Liver (tissue), 9 donors: ENCODE measurements around the gene C1orf21. TPM values are rescaled to one million over a fixed set of nuclear protein-coding genes. Genes with fewer than 3 reads are reported as not detected.

Experiments used
- DNase-seq: peaks from one replicate; pipeline ENCODE4 v3.0.0-alpha.2; 2017; ENCODE audit warnings: low spot score
- H3K27ac ChIP-seq, 2 donors: one replicate each; pipeline ENCODE4 v1.7.0; 2013; ENCODE audit warnings: inconsistent platforms in 2 of 2, low read length in 2 of 2, control low read depth in 1 of 2, low read depth in 1 of 2, mild to moderate bottlenecking in 1 of 2
- H3K27me3 ChIP-seq, 4 donors: one replicate each; pipeline versions ENCODE4 v1.6.1 to v1.7.0; 2013; ENCODE audit warnings: low read length in 3 of 4, inconsistent platforms in 1 of 4, mild to moderate bottlenecking in 1 of 4, moderate library complexity in 1 of 4; ENCODE audit not compliant: control insufficient read depth in 4 of 4, insufficient read depth in 4 of 4
- H3K36me3 ChIP-seq, 4 donors: one replicate each; pipeline versions ENCODE4 v1.6.1 to v1.7.0; 2013; ENCODE audit warnings: low read length in 3 of 4, mild to moderate bottlenecking in 3 of 4, low read depth in 1 of 4, moderate library complexity in 1 of 4; ENCODE audit not compliant: control insufficient read depth in 4 of 4, insufficient read depth in 3 of 4
- H3K4me1 ChIP-seq, 4 donors: one replicate each; pipeline versions ENCODE4 v1.6.1 to v1.7.0; 2013; ENCODE audit warnings: low read length in 3 of 4, mild to moderate bottlenecking in 3 of 4, moderate library complexity in 1 of 4; ENCODE audit not compliant: control insufficient read depth in 4 of 4, insufficient read depth in 4 of 4
- H3K4me3 ChIP-seq, 3 donors: one replicate each; pipeline versions ENCODE4 v1.6.1 to v1.7.0; 2013; ENCODE audit warnings: low read length in 3 of 3, control low read depth in 1 of 3, low read depth in 1 of 3, mild to moderate bottlenecking in 1 of 3
- H3K9ac ChIP-seq, 2 donors: one replicate each; pipeline ENCODE4 v1.7.0; 2013; ENCODE audit warnings: low read length in 2 of 2, mild to moderate bottlenecking in 2 of 2, moderate library complexity in 2 of 2, control low read depth in 1 of 2, low read depth in 1 of 2
- H3K9me3 ChIP-seq, 4 donors: one replicate each; pipeline versions ENCODE4 v1.6.1 to v1.7.0; 2013; ENCODE audit warnings: low read length in 3 of 4; ENCODE audit not compliant: control insufficient read depth in 4 of 4
- CTCF ChIP-seq: fragments of 150-350 bp; IDR thresholded peaks from 2 replicates; pipeline ENCODE4 v1.5.1; 2017; ENCODE audit warnings: improper control_type of control experiment, low read depth, low read length; ENCODE audit not compliant: missing input control
- EGR1 ChIP-seq, 2 donors: IDR thresholded peaks; 2 replicates each; pipeline ENCODE4 v1.6.1; 2016 to 2018; ENCODE audit warnings: antibody characterized with exemption in 2 of 2, low read depth in 2 of 2
- FOXA2 ChIP-seq: IDR thresholded peaks from 2 replicates; pipeline ENCODE4 v1.6.1; 2016; ENCODE audit warnings: antibody characterized with exemption
- GABPA ChIP-seq, 2 donors: IDR thresholded peaks in 1 of 2; conservative IDR thresholded peaks in 1 of 2; 2 replicates each; pipeline ENCODE4 v1.6.1; 2016; ENCODE audit warnings: antibody characterized with exemption in 2 of 2, mild to moderate bottlenecking in 1 of 2, moderate library complexity in 1 of 2
- HNF4A ChIP-seq, 2 donors: conservative IDR thresholded peaks; 2 replicates each; pipeline ENCODE4 v1.6.1; 2016; ENCODE audit warnings: antibody characterized with exemption in 2 of 2, mild to moderate bottlenecking in 2 of 2
- HNF4G ChIP-seq: IDR thresholded peaks from 2 replicates; pipeline ENCODE4 v1.6.1; 2016; ENCODE audit warnings: antibody characterized with exemption
- NR2F2 ChIP-seq: IDR thresholded peaks from 2 replicates; pipeline ENCODE4 v1.6.1; 2016; ENCODE audit warnings: antibody characterized with exemption
- RAD21 ChIP-seq, 2 donors: IDR thresholded peaks; 2 replicates each; pipeline ENCODE4 v1.6.1; 2016; ENCODE audit warnings: antibody characterized with exemption in 2 of 2, mild to moderate bottlenecking in 2 of 2
- RXRA ChIP-seq, 2 donors: IDR thresholded peaks; 2 replicates each; pipeline ENCODE4 v1.6.1; 2017 to 2018; ENCODE audit warnings: antibody characterized with exemption in 2 of 2, mild to moderate bottlenecking in 1 of 2
- SP1 ChIP-seq: IDR thresholded peaks from 2 replicates; pipeline ENCODE4 v1.6.1; 2018; ENCODE audit warnings: antibody characterized with exemption, mild to moderate bottlenecking
- TAF1 ChIP-seq: conservative IDR thresholded peaks from 2 replicates; pipeline ENCODE4 v1.6.1; 2016; ENCODE audit warnings: antibody characterized with exemption, mild to moderate bottlenecking
- YY1 ChIP-seq: IDR thresholded peaks from 2 replicates; pipeline ENCODE4 v1.6.1; 2016; ENCODE audit warnings: antibody characterized with exemption, mild to moderate bottlenecking
- ZBTB33 ChIP-seq: IDR thresholded peaks from 2 replicates; pipeline ENCODE4 v1.6.1; 2016; ENCODE audit warnings: antibody characterized with exemption
- WGBS: extraction: QIAGEN DNeasy Blood & Tissue Kit; methylation state at CpG from one replicate; pipeline ENCODE4 v1.1.7; 2013; 5-methylcytosine and 5-hydroxymethylcytosine counted together
- polyA plus RNA-seq, 2 donors: library from polyadenylated mRNA; stranded (reverse) in 1 of 2; unstranded in 1 of 2; fragments of 200-250 nt in 1 of 2; fragments of >200 nt in 1 of 2; fragmentation: Nextera tagmentation in 1 of 2; extraction: Ambion mirVana in 1 of 2; gene quantifications; one replicate each; pipeline versions ENCODE4 v1.2.1 to v1.2.3, GENCODE V29; 2013 to 2015
- total RNA-seq, 2 donors: library from RNA; depleted of rRNA; stranded (reverse); fragments of >200 nt; gene quantifications; one replicate each; pipeline ENCODE4 v1.2.3, GENCODE V29; 2014
- TF ChIP-seq, protein P1 (sequence below): IDR thresholded peaks from 2 replicates; pipeline ENCODE4 v1.6.1; 2016; ENCODE audit warnings: antibody characterized with exemption
- TF ChIP-seq, protein P2 (sequence below): IDR thresholded peaks from 2 replicates; pipeline ENCODE4 v1.6.1; 2016; ENCODE audit warnings: antibody characterized with exemption
- TF ChIP-seq, protein P3 (sequence below): IDR thresholded peaks from 2 replicates; pipeline ENCODE4 v1.6.1; 2016; ENCODE audit warnings: antibody characterized with exemption, mild to moderate bottlenecking
- donor health status: healthy.
- donor health status: healthy.
- donor health status: healthy.
- donor health status: healthy.
- donor health status: healthy.

The C1orf21 gene
- total and polyA plus RNA-seq, 4 donors, result 2.3 to 21.3 (median 13.4) TPM

- no peaks in the 10 kb centered on the region for H3K36me3 ChIP-seq
- 93% methylated on average over 2 of the region's 2 CpGs for WGBS
- TF ChIP-seq FOXA2 (no peak), ZBTB33 (no peak), YY1 (no peak), HNF4A (conservative IDR thresholded peaks at IDR 0.05) (no peak), GABPA (IDR thresholded peaks at IDR 0.05 in 1 of 2, conservative IDR thresholded peaks at IDR 0.05 in 1 of 2) (no peak), SP1 (no peak), RAD21 (IDR thresholded peaks at IDR 0.05) (no peak), TAF1 (no peak), EGR1 (IDR thresholded peaks at IDR 0.05; ENCODE audit: low read depth in 2 of 2) (no peak), RXRA (IDR thresholded peaks at IDR 0.05) (no peak), CTCF (no peak), NR2F2 (no peak), HNF4G (no peak)
- TF ChIP-seq, protein P1, sequence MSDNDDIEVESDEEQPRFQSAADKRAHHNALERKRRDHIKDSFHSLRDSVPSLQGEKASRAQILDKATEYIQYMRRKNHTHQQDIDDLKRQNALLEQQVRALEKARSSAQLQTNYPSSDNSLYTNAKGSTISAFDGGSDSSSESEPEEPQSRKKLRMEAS, result no peak
- TF ChIP-seq, protein P2, sequence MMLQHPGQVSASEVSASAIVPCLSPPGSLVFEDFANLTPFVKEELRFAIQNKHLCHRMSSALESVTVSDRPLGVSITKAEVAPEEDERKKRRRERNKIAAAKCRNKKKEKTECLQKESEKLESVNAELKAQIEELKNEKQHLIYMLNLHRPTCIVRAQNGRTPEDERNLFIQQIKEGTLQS, result no peak
- TF ChIP-seq, protein P3, sequence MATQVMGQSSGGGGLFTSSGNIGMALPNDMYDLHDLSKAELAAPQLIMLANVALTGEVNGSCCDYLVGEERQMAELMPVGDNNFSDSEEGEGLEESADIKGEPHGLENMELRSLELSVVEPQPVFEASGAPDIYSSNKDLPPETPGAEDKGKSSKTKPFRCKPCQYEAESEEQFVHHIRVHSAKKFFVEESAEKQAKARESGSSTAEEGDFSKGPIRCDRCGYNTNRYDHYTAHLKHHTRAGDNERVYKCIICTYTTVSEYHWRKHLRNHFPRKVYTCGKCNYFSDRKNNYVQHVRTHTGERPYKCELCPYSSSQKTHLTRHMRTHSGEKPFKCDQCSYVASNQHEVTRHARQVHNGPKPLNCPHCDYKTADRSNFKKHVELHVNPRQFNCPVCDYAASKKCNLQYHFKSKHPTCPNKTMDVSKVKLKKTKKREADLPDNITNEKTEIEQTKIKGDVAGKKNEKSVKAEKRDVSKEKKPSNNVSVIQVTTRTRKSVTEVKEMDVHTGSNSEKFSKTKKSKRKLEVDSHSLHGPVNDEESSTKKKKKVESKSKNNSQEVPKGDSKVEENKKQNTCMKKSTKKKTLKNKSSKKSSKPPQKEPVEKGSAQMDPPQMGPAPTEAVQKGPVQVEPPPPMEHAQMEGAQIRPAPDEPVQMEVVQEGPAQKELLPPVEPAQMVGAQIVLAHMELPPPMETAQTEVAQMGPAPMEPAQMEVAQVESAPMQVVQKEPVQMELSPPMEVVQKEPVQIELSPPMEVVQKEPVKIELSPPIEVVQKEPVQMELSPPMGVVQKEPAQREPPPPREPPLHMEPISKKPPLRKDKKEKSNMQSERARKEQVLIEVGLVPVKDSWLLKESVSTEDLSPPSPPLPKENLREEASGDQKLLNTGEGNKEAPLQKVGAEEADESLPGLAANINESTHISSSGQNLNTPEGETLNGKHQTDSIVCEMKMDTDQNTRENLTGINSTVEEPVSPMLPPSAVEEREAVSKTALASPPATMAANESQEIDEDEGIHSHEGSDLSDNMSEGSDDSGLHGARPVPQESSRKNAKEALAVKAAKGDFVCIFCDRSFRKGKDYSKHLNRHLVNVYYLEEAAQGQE, result no peak
- H3K9me3 ChIP-seq, result no peaks in the 10 kb centered on the region
- H3K27me3 ChIP-seq, result no peaks in the 10 kb centered on the region
- no peak for DNase-seq
- H3K9ac ChIP-seq, result no peak overlapping the region
- H3K4me1 ChIP-seq, result peaks cover 0 to 17% (median 10%) of the 10 kb centered on the region in 4 donors
- no peak overlapping the region for H3K4me3 ChIP-seq
- no peak overlapping the region for H3K27ac ChIP-seq
Measured at GRCh38 chr1:184404727-184405027, 17.8 kb downstream of the C1orf21 start.
